ENCODE results near the gene SLC9A1.

- no peak for TF ChIP-seq CTCF (IDR thresholded peaks at IDR 0.05)
- no peak for TF ChIP-seq POLR2A (IDR thresholded peaks at IDR 0.05)
- TF ChIP-seq POLR2AphosphoS5 (IDR thresholded peaks at IDR 0.05): no peak
These were observed 105.3 kb downstream of the SLC9A1 start for GRCh38 chr1:27049607-27050006.
